BLaER1 treated with 17β-estradiol and CSF1 and Interleukin-3, amounts not matched to agents 10 nM and 100 nM (cell line): ENCODE measurements around the gene CUX1.
A peak's percentile ranks its signal among the peaks of the same experiment; 100 is the strongest.

Source experiments
- H3K27ac ChIP-seq, 11 experiments: shearing (Covaris generic); formaldehyde crosslinking; 2 replicates each; pipeline ENCODE4 v1.8.1; 2022
- H3K27me3 ChIP-seq, 11 experiments: shearing (Covaris generic); formaldehyde crosslinking; 2 replicates each; pipeline ENCODE4 v1.8.1; 2022
- H3K36me3 ChIP-seq, 11 experiments: shearing (Covaris generic); formaldehyde crosslinking; 2 replicates each; pipeline ENCODE4 v1.8.1; 2022
- H3K4me1 ChIP-seq, 10 experiments: shearing (Covaris generic); formaldehyde crosslinking; 2 replicates each; pipeline ENCODE4 v1.8.1; 2022
- H3K4me2 ChIP-seq, 11 experiments: shearing (Covaris generic); formaldehyde crosslinking; 2 replicates each; pipeline ENCODE4 v1.8.1; 2022
- H3K4me3 ChIP-seq, 10 experiments: shearing (Covaris generic); formaldehyde crosslinking; 2 replicates each; pipeline ENCODE4 v1.8.1; 2022
- H3K9ac ChIP-seq, 11 experiments: shearing (Covaris generic); formaldehyde crosslinking; 2 replicates each; pipeline ENCODE4 v1.8.1; 2022
- H3K9me3 ChIP-seq, 11 experiments: shearing (Covaris generic); formaldehyde crosslinking; replicated peaks in 1 of 11; 2 replicates each; pipeline ENCODE4 v1.8.1; 2022
- H4K20me1 ChIP-seq, 11 experiments: shearing (Covaris generic); formaldehyde crosslinking; 2 replicates each; pipeline ENCODE4 v1.8.1; 2022
- Cebpa-rat ChIP-seq, 11 experiments: shearing (Covaris generic); IDR thresholded peaks; 2 replicates each; pipeline ENCODE4 v1.8.1; 2022

CUX1 gene

DNA sequence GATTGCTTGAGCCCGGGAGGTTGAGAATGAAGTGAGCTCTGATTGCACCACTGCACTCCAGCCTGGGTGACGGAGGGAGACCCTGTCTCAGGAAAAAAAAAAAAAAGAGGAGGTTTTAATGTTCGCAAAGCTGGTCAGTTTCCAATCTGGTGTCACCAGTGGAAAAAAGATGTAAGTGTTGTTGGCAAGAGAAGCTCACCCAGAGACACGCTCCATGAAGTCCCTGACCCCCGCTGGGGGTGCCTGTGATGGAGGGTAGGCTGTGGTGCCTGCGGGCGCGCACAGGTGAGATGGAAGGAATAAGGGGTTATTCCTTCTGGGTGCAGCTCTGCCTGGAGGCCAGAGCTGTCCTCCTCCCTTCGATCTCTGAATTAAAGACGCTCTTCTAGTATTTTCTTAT lies 122.7 kb downstream of the CUX1 start:
- H3K36me3 ChIP-seq, result peaks cover 0 to 29% (median 10%) of the 10 kb centered on the region in 11 experiments; a peak in 12 of 22 replicates
- H3K4me1 ChIP-seq, result peaks cover 82 to 96% (median 87%) of the 10 kb centered on the region in 10 experiments
- peak overlapping the region; percentile 49 to 90 (median 74); a peak in 21 of 22 replicates for H3K4me2 ChIP-seq

GRCh38 chr7:101940830-101941229 lies 123.4 kb downstream of the CUX1 start:
- peak overlapping the region in 10 of 11 experiments; percentile 6 to 66 (median 28); a peak in 13 of 22 replicates for H3K9ac ChIP-seq
- H3K27me3 ChIP-seq, result no peaks in the 10 kb centered on the region
- H3K4me3 ChIP-seq, result 0 out of 20 replicates have a peak overlapping the region, but pooled peaks of 1 of the 10 experiments have one; percentile 19
- TF ChIP-seq Cebpa-rat (IDR thresholded peaks at IDR 0.05), result no peak
- peaks cover 43 to 80% (median 63%) of the 10 kb centered on the region in 11 experiments; a peak in 21 of 22 replicates for H4K20me1 ChIP-seq
- H3K4me2 ChIP-seq, result peak overlapping the region; percentile 49 to 90 (median 74)
- H3K27ac ChIP-seq, result peak overlapping the region in 7 of 11 experiments; percentile 19 to 59 (median 27); a peak in 8 of 22 replicates
- H3K9me3 ChIP-seq, result peaks cover 0 to 14% (median 5%) of the 10 kb centered on the region in 11 experiments; a peak in 9 of 22 replicates
- peaks cover 82 to 96% (median 87%) of the 10 kb centered on the region in 10 experiments for H3K4me1 ChIP-seq
- peaks cover 0 to 29% (median 10%) of the 10 kb centered on the region in 11 experiments; a peak in 13 of 22 replicates for H3K36me3 ChIP-seq

More for the DNA sequence above, 122.7 kb downstream of the CUX1 start:
- H3K4me3 ChIP-seq, result no peak overlapping the region
- H3K9ac ChIP-seq, result peak overlapping the region in 3 of 11 experiments; percentile 9 to 44 (median 36); a peak in 4 of 22 replicates
- peaks cover 43 to 80% (median 56%) of the 10 kb centered on the region in 11 experiments; a peak in 21 of 22 replicates for H4K20me1 ChIP-seq
- no peak for TF ChIP-seq Cebpa-rat (IDR thresholded peaks at IDR 0.05)
- peak overlapping the region in 5 of 11 experiments; percentile 22 to 59 (median 30); a peak in 5 of 22 replicates for H3K27ac ChIP-seq
- H3K27me3 ChIP-seq, result no peaks in the 10 kb centered on the region
- peaks cover 0 to 14% (median 5%) of the 10 kb centered on the region in 11 experiments; a peak in 9 of 22 replicates for H3K9me3 ChIP-seq

DNA sequence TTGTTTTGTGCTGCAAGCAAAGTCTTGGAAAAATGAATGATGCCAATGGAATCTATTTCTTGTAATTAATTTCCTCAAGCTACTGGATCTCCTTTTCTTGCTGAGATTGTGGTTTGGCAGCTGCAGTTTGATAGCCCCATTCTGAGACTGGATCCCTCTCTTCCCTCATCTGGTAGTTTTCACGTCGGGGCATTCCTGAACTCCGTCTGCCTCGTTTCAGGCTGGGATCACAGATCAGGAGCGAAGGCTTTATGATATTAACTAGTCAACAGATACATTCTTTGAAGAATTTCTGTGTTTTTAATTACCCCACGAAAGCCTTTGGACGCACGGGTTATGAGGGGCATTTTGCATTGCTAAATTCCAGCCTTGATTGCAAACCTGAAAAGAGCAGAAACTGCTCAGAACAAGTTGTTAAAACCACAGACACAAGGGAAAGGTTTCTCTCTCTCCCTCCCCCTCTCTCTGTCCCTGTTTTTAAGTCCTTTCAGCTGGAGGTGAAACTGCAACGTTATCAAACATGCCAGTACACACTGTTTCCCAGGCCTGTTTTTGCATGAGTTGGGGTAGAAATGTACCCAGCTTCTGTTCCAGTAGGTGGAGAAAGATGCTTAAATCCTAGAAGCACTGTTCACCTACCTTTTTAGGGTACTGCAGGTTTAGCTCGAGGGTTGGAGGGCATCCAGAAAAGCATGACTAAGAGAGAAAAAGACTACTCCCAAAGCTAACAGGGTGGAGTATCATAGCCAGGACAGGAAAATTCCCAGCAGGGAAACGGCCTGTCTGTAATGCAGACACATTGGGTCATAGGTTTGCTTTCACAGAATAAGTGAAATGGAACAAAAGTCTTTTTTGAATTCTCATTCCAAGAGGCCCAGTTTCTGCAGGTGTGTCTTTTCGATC lies 124.3 kb downstream of the CUX1 start:
- H3K4me2 ChIP-seq, result peak overlapping the region; percentile 49 to 90 (median 74)
- no peaks in the 10 kb centered on the region for H3K27me3 ChIP-seq
- H4K20me1 ChIP-seq, result peaks cover 43 to 82% (median 71%) of the 10 kb centered on the region in 11 experiments; a peak in 21 of 22 replicates
- H3K4me1 ChIP-seq, result peaks cover 82 to 96% (median 87%) of the 10 kb centered on the region in 10 experiments
- peak overlapping the region in 8 of 11 experiments; percentile 3 to 59 (median 26); a peak in 11 of 22 replicates for H3K27ac ChIP-seq
- no peak for TF ChIP-seq Cebpa-rat (IDR thresholded peaks at IDR 0.05)
- peaks cover 0 to 29% (median 10%) of the 10 kb centered on the region in 11 experiments; a peak in 13 of 22 replicates for H3K36me3 ChIP-seq
- H3K9me3 ChIP-seq, result peaks cover 0 to 14% (median 5%) of the 10 kb centered on the region in 11 experiments; a peak in 9 of 22 replicates
- H3K9ac ChIP-seq, result peak overlapping the region in 9 of 11 experiments; percentile 5 to 66 (median 36); a peak in 14 of 22 replicates
- H3K4me3 ChIP-seq, result no peak overlapping the region

GRCh38 chr7:101942603-101943210 lies 125.3 kb downstream of the CUX1 start:
- H4K20me1 ChIP-seq, result peaks cover 49 to 87% (median 80%) of the 10 kb centered on the region in 11 experiments; a peak in 21 of 22 replicates
- peaks cover 82 to 96% (median 88%) of the 10 kb centered on the region in 10 experiments for H3K4me1 ChIP-seq
- peaks cover 0 to 22% (median 10%) of the 10 kb centered on the region in 11 experiments; a peak in 13 of 22 replicates for H3K36me3 ChIP-seq
- H3K9ac ChIP-seq, result peak overlapping the region in 3 of 11 experiments; percentile 42 to 66 (median 47); a peak in 2 of 22 replicates
- TF ChIP-seq Cebpa-rat (IDR thresholded peaks at IDR 0.05), result no peak
- no peaks in the 10 kb centered on the region for H3K27me3 ChIP-seq
- peak overlapping the region in 7 of 11 experiments; percentile 3 to 59 (median 29); a peak in 9 of 22 replicates for H3K27ac ChIP-seq
- no peak overlapping the region for H3K4me3 ChIP-seq
- H3K4me2 ChIP-seq, result peak overlapping the region; percentile 49 to 90 (median 74)
- peaks cover 0 to 14% (median 5%) of the 10 kb centered on the region in 11 experiments; a peak in 9 of 22 replicates for H3K9me3 ChIP-seq

GRCh38 chr7:101943306-101943705 lies 125.9 kb downstream of the CUX1 start:
- Histone ChIP-seq H3K36me3 (peaks cover 0 to 16% (median 4%) of the 10 kb centered on the region in 11 experiments; a peak in 13 of 22 replicates), H3K27ac (0 out of 22 replicates have a peak overlapping the region, but pooled peaks of 3 of the 11 experiments have one; percentile 11 to 55 (median 15)), H3K9ac (peak overlapping the region in 1 of 11 experiments; percentile 47; a peak in 1 of 22 replicates), H3K4me3 (no peak overlapping the region), H4K20me1 (peaks cover 53 to 93% (median 85%) of the 10 kb centered on the region in 11 experiments), H3K4me2 (peak overlapping the region; percentile 58 to 90 (median 72); a peak in 20 of 22 replicates), H3K9me3 (peaks cover 0 to 11% (median 5%) of the 10 kb centered on the region in 11 experiments; a peak in 9 of 22 replicates), H3K4me1 (peaks cover 87 to 96% (median 92%) of the 10 kb centered on the region in 10 experiments), H3K27me3 (no peaks in the 10 kb centered on the region)
- no peak for TF ChIP-seq Cebpa-rat (IDR thresholded peaks at IDR 0.05)

DNA sequence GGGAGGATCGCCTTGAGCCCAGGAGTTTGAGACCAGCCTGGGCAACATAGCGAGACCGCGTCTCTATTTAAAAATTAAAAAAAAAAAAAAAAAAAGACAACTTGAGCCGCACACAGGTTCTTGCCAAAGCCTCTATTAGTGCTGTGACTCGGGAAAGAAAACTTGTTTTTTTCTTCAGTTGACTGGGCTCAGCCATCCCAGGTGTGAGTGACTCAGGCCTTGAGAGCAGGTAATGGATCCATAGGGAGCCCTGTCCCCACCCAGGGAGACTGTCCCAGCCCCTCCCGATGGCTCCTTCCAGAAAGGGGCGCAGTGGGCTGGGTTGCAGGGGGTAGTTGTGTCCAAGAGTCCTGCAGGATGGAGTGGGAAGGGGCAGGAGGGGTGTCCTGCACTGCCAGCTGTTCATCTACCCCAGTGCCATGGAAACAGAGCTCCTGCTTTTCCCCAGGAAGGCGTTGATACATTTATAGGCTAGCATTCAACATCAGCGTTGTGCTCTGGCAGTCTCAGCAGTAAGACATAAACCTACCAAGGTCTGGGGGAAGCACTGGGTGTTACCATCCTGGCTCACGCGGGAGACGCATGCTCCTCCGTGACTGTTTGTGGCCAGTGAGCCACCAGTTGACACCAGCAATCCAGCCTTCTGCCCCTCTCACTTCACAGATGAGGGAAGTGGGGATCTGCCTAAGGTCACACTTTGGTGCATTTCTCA lies 126.6 kb downstream of the CUX1 start:
- Histone ChIP-seq H3K36me3 (peaks cover 0 to 13% (median 4%) of the 10 kb centered on the region in 11 experiments; a peak in 6 of 22 replicates), H3K4me1 (peaks cover 92 to 100% (median 98%) of the 10 kb centered on the region in 10 experiments), H3K4me2 (peak overlapping the region; percentile 58 to 90 (median 72)), H3K9me3 (peaks cover 0 to 4% (median 3%) of the 10 kb centered on the region in 11 experiments; a peak in 7 of 22 replicates), H3K27me3 (no peaks in the 10 kb centered on the region), H4K20me1 (peaks cover 58 to 100% (median 90%) of the 10 kb centered on the region in 11 experiments), H3K27ac (peak overlapping the region in 7 of 11 experiments; percentile 15 to 55 (median 30); a peak in 12 of 22 replicates), H3K9ac (peak overlapping the region in 6 of 11 experiments; percentile 8 to 32 (median 29); a peak in 7 of 22 replicates), H3K4me3 (no peak overlapping the region)
- no peak for TF ChIP-seq Cebpa-rat (IDR thresholded peaks at IDR 0.05)

DNA sequence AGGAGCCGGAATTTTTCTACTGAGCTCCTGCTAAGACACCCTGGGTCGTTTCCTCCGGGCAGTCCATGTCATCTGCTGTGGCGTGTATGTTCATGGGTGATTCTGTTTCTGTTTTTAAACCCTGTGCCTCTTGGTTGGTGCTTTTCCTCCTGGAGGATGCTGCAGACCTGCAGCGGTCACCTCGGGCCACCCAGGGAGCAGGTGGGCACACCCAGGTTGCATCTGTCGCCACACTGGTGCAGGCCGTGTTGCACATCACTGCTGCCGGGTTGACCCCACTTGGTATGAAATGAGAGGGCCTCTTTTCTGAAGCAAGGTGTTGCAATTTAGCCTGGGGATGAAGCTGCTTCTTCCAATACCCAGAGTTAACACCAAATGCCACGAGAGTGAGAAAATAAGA lies 127.2 kb downstream of the CUX1 start:
- H3K4me3 ChIP-seq, result no peak overlapping the region
- H3K4me2 ChIP-seq, result peak overlapping the region; percentile 58 to 90 (median 72)
- H3K27me3 ChIP-seq, result no peaks in the 10 kb centered on the region
- H4K20me1 ChIP-seq, result peaks cover 58 to 100% (median 89%) of the 10 kb centered on the region in 11 experiments
- TF ChIP-seq Cebpa-rat (IDR thresholded peaks at IDR 0.05), result no peak
- peaks cover 0 to 16% (median 7%) of the 10 kb centered on the region in 11 experiments; a peak in 7 of 22 replicates for H3K36me3 ChIP-seq
- H3K9ac ChIP-seq, result peak overlapping the region in 4 of 11 experiments; percentile 8 to 32 (median 20); a peak in 5 of 22 replicates
- H3K9me3 ChIP-seq, result no peaks in the 10 kb centered on the region
- H3K27ac ChIP-seq, result peak overlapping the region in 5 of 11 experiments; percentile 15 to 55 (median 38); a peak in 9 of 22 replicates
- peaks cover 92 to 100% (median 99%) of the 10 kb centered on the region in 10 experiments for H3K4me1 ChIP-seq
